ENCODE results near the gene NCAPD3. TPM values are rescaled to one million over a fixed set of nuclear protein-coding genes. Genes with fewer than 3 reads are reported as not detected.

NCAPD3 gene
- total and polyA plus RNA-seq, 2 donors (not counting 3 experiments of a cell fraction or from before 2014, with no cell fraction given): 22.6 to 43.8 TPM

GRCh38 chr11:134238956-134239355 lies 15.2 kb upstream of the NCAPD3 start:
- ChIA-PET CTCF (no interaction called here), POLR2A (no interaction called here)
- no peak for DNase-seq (ENCODE audit: low read depth, low spot score)
- intact Hi-C loops (cut with micrococcal nuclease): no loop called here
- Histone ChIP-seq H3K27ac (ENCODE audit: insufficient read depth, low read depth, low read length) (no peak overlapping the region), H3K9me3 (replicated peaks; ENCODE audit: control insufficient read depth, insufficient read depth, low read length) (no peaks in the 10 kb centered on the region), H3K9ac (replicated peaks; ENCODE audit: extremely low read depth, insufficient read depth, low read length) (no peak overlapping the region), H3K79me2 (ENCODE audit: control insufficient read depth, insufficient read depth, low read length) (peaks cover 3% of the 10 kb centered on the region), H4K20me1 (replicated peaks; ENCODE audit: control insufficient read depth, extremely low read depth, insufficient read depth, low read length) (no peaks in the 10 kb centered on the region), H3K27me3 (ENCODE audit: control insufficient read depth in 2 of 2, insufficient read depth in 2 of 2, low read length in 2 of 2) (no peaks in the 10 kb centered on the region), H2AFZ (ENCODE audit: low read depth, low read length) (no peak overlapping the region), H3K9me1 (replicated peaks; ENCODE audit: control insufficient read depth, extremely low read depth, insufficient read depth, low read length) (no peaks in the 10 kb centered on the region), H3K4me1 (ENCODE audit: control insufficient read depth, extremely low read depth, insufficient read depth, low read length) (no peaks in the 10 kb centered on the region), H3K4me2 (ENCODE audit: insufficient read depth, low read length) (no peak overlapping the region), H3K36me3 (ENCODE audit: control insufficient read depth in 2 of 2, extremely low read depth in 1 of 2, insufficient read depth in 2 of 2, low read length in 2 of 2) (peaks cover 4 to 23% of the 10 kb centered on the region in 2 experiments), H3K4me3 (replicated peaks in 1 of 3; ENCODE audit: insufficient read depth in 1 of 3, low read depth in 1 of 3, low read length in 3 of 3) (no peak overlapping the region)
- TF ChIP-seq POLR2A (IDR thresholded peaks at IDR 0.05; ENCODE audit: low read depth, low read length) (no peak), MYC (IDR thresholded peaks at IDR 0.05; ENCODE audit: low read depth, low read length) (no peak), JUN (IDR thresholded peaks at IDR 0.05; ENCODE audit: borderline replicate concordance, insufficient read depth, insufficient read length, low read depth) (no peak), CTCF (IDR thresholded peaks at IDR 0.05; ENCODE audit: extremely low read depth in 1 of 2, insufficient read depth in 1 of 2, low read depth in 1 of 2, low read length in 2 of 2) (no peak), FOS (IDR thresholded peaks at IDR 0.05; ENCODE audit: borderline replicate concordance, insufficient read depth, low read length) (no peak), MAX (IDR thresholded peaks at IDR 0.05; ENCODE audit: insufficient read depth, insufficient read length) (no peak)
- no peak for FAIRE-seq
- BruUV-seq (replicated peaks): no TSS peak
- dilution Hi-C loops (cut with MboI; ENCODE audit: extremely low pct_ligation_motif_present, low sequenced_read_pairs): no loop called here

- BruUV-seq (replicated peaks): no TSS peak
- Histone ChIP-seq H2AFZ (ENCODE audit: low read depth, low read length) (no peak overlapping the region), H3K9ac (replicated peaks; ENCODE audit: extremely low read depth, insufficient read depth, low read length) (no peak overlapping the region), H3K36me3 (ENCODE audit: control insufficient read depth in 2 of 2, extremely low read depth in 1 of 2, insufficient read depth in 2 of 2, low read length in 2 of 2) (peaks cover 2 to 15% of the 10 kb centered on the region in 2 experiments), H3K4me2 (ENCODE audit: insufficient read depth, low read length) (no peak overlapping the region), H3K4me1 (ENCODE audit: control insufficient read depth, extremely low read depth, insufficient read depth, low read length) (no peaks in the 10 kb centered on the region), H3K79me2 (ENCODE audit: control insufficient read depth, insufficient read depth, low read length) (peaks cover 9% of the 10 kb centered on the region), H3K4me3 (replicated peaks in 1 of 3; ENCODE audit: insufficient read depth in 1 of 3, low read depth in 1 of 3, low read length in 3 of 3) (no peak overlapping the region), H3K9me1 (replicated peaks; ENCODE audit: control insufficient read depth, extremely low read depth, insufficient read depth, low read length) (no peaks in the 10 kb centered on the region), H4K20me1 (replicated peaks; ENCODE audit: control insufficient read depth, extremely low read depth, insufficient read depth, low read length) (no peaks in the 10 kb centered on the region), H3K27me3 (ENCODE audit: control insufficient read depth in 2 of 2, insufficient read depth in 2 of 2, low read length in 2 of 2) (no peaks in the 10 kb centered on the region), H3K27ac (ENCODE audit: insufficient read depth, low read depth, low read length) (no peak overlapping the region), H3K9me3 (replicated peaks; ENCODE audit: control insufficient read depth, insufficient read depth, low read length) (no peaks in the 10 kb centered on the region)
- ChIA-PET CTCF (interaction anchor here (1.5 kb wide), 1 partner anchor 13 kb away, joined by 5 read pairs; the partner anchor contains the start of genes NCAPD3 and VPS26B), POLR2A (no interaction called here)
- TF ChIP-seq CTCF (IDR thresholded peaks at IDR 0.05; ENCODE audit: extremely low read depth in 1 of 2, insufficient read depth in 1 of 2, low read depth in 1 of 2, low read length in 2 of 2) (no peak), JUN (IDR thresholded peaks at IDR 0.05; ENCODE audit: borderline replicate concordance, insufficient read depth, insufficient read length, low read depth) (no peak), EZH2 (IDR thresholded peaks at IDR 0.05; ENCODE audit: borderline replicate concordance, low read depth, low read length, severe bottlenecking) (no peak), FOS (IDR thresholded peaks at IDR 0.05; ENCODE audit: borderline replicate concordance, insufficient read depth, low read length) (no peak), POLR2AphosphoS5 (IDR thresholded peaks at IDR 0.05; ENCODE audit: insufficient read depth, low read depth, low read length) (no peak), MYC (IDR thresholded peaks at IDR 0.05; ENCODE audit: low read depth, low read length) (no peak), MAX (IDR thresholded peaks at IDR 0.05; ENCODE audit: insufficient read depth, insufficient read length) (no peak), POLR2A (IDR thresholded peaks at IDR 0.05; ENCODE audit: low read depth, low read length) (no peak), GATA2 (IDR thresholded peaks at IDR 0.05; ENCODE audit: insufficient read depth, insufficient read length, low read depth, low read length) (no peak)
- dilution Hi-C loops (cut with MboI; ENCODE audit: extremely low pct_ligation_motif_present, low sequenced_read_pairs): no loop called here
- no peak for DNase-seq (ENCODE audit: low read depth, low spot score)
- no peak for FAIRE-seq
- intact Hi-C loops (cut with micrococcal nuclease): no loop called here
Measured at GRCh38 chr11:134237557-134237922, 13.8 kb upstream of the NCAPD3 start.
